GM12865 (cell line): Measurements from ENCODE around the gene GPRC5B.

Experiments used
- DNase-seq: peaks from one replicate; pipeline ENCODE4 v3.0.0; 2010; ENCODE audit warnings: low read depth
- H3K4me3 ChIP-seq: 2 replicates; pipeline ENCODE4 v1.5.1; 2011; ENCODE audit warnings: mild to moderate bottlenecking, low read depth, low read length, control low read depth
- CTCF ChIP-seq: IDR thresholded peaks from 2 replicates; pipeline ENCODE4 v1.5.1; 2011; ENCODE audit warnings: low read length, control low read depth, low read depth, inconsistent platforms; ENCODE audit not compliant: insufficient read depth; ENCODE audit errors: missing control alignments

Gene GPRC5B

GRCh38 chr16:19881783-19882182 lies 2.9 kb downstream of the GPRC5B start:
- DNase-seq = no peak
- H3K4me3 ChIP-seq = no peak overlapping the region
- no peak for TF ChIP-seq CTCF

- TF ChIP-seq CTCF = no peak
- DNase-seq = no peak
- no peak overlapping the region for H3K4me3 ChIP-seq
These were observed 3.6 kb downstream of the GPRC5B start for GRCh38 chr16:19881028-19881427.

DNA sequence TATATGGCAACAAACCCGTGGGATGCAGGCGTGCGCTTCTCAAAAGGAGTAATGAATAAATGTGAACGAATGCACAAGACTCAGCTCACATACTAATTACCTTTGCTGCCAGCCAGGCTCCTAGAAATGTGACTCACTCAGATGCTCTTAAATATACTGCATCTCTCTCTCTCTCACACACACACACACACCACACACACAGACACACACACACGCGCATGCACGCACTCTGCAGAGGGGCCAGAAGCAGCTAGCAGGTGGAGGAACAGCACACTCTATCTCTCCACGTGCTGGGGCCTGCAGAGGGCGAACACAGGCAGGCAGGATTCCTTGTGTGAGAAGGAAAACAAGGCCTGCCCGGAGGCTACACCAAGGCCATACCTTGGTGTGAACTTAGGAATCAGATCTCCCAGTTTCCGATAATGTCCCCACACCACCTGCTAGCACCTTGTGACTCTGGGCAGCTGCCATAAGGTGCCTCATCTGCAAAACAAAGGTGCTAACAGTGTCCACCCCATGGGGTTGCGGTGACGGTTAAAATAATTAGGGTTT lies 5.3 kb downstream of the GPRC5B start:
- no peak for TF ChIP-seq CTCF
- DNase-seq = no peak
- no peak overlapping the region for H3K4me3 ChIP-seq

DNA sequence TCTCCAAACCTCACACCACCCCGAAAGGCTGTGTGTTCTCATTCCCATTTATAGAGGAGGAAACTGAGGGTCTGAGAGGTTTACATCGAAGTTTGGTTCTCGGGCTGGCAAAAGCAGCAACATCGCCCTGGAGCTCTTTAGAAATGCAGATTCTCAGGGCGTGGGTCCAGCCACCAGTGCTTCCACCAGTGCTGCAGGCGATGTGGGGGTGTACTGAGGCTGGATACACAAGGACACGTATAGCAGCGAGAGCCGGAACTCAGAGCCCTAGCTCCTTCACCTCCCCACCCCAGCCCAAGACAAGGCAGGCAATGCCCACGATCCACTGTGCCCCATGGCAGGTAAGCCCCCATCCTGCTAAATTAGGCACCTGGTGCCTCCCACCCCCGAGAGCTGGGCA lies 5.9 kb downstream of the GPRC5B start:
- no peak for DNase-seq
- no peak overlapping the region for H3K4me3 ChIP-seq
- no peak for TF ChIP-seq CTCF

DNA sequence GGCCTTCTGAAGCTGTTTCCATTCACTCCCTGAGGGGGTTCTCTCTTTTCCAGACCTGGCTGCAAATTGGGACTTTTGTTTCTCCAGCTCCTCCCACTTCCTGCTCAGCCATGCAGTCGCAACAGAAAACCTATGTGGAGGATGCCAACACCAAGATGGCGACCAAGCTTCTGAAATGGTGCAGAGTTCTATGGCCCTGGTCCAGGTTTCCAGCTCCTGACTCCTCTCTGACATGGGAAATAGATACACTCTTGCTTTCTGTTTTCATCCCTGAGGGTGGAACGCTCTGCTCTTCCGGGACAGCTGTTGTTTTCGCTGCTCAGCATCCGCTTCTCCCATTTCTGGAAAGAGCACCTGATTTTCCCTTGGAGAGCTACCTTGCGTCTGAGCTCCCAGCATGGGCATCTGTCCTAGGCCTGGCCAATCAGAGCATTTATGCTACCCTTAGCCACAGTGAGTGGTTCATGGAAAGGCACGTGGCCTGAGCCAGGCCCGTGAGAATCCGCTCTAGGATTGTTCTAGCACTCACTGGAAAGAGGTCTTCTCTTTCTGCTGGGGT lies 8.1 kb downstream of the GPRC5B start:
- no peak for DNase-seq

GRCh38 chr16:19875900-19876299 lies 8.7 kb downstream of the GPRC5B start:
- no peak overlapping the region for H3K4me3 ChIP-seq
- no peak for DNase-seq
- TF ChIP-seq CTCF = no peak

More for the DNA sequence above, 8.1 kb downstream of the GPRC5B start:
- no peak for TF ChIP-seq CTCF
- H3K4me3 ChIP-seq = no peak overlapping the region

GRCh38 chr16:19874851-19875546 lies 9.6 kb downstream of the GPRC5B start:
- DNase-seq = no peak
- no peak for TF ChIP-seq CTCF
- H3K4me3 ChIP-seq = no peak overlapping the region
